Activated naive CD4-positive, alpha-beta T cell treated with anti-CD3 and anti-CD28 coated beads for 36 hours (primary cell): Measurements from ENCODE around the gene C10orf67. TPM values are rescaled to one million over a fixed set of nuclear protein-coding genes. Genes with fewer than 3 reads are reported as not detected.

ENCODE experiments used
- CTCF ChIA-PET: fragments of 350-600 bp; sonication (Branson Sonifier 250); formaldehyde crosslinking; loops from one replicate; lab custom pipeline; 2021; ENCODE audit warnings: antibody characterized with exemption; lab: Charles Lee
- DNase-seq: peaks from one replicate; pipeline ENCODE4 v3.0.0-alpha.2; 2020
- H3K27ac Mint-ChIP-seq: one replicate; pipeline ENCODE4 v1.8.0; 2021; ENCODE audit warnings: mild to moderate bottlenecking, mixed read lengths
- H3K27me3 Mint-ChIP-seq: one replicate; pipeline ENCODE4 v1.8.0; 2021; ENCODE audit warnings: low read depth, mixed read lengths
- H3K36me3 Mint-ChIP-seq: one replicate; pipeline ENCODE4 v1.8.0; 2021; ENCODE audit warnings: low read depth, mixed read lengths
- H3K4me1 Mint-ChIP-seq: one replicate; pipeline ENCODE4 v1.8.0; 2021; ENCODE audit warnings: low read depth, mixed read lengths
- H3K4me3 Mint-ChIP-seq: one replicate; pipeline ENCODE4 v1.8.0; 2021; ENCODE audit warnings: mild to moderate bottlenecking, moderate library complexity, mixed read lengths
- H3K9me3 Mint-ChIP-seq: one replicate; pipeline ENCODE4 v1.8.0; 2021; ENCODE audit warnings: mixed read lengths
- intact Hi-C: fragments of 100-400 bp; cut with micrococcal nuclease; formaldehyde crosslinking; loops from one replicate; pipeline ENCODE4 v1.15.1; 2023
- total RNA-seq, 2 experiments: library from RNA; stranded (reverse); gene quantifications; one replicate each; pipeline ENCODE4 v1.2.3, GENCODE V29; 2021

The C10orf67 gene
- total RNA-seq, 2 experiments from 2014 or later, result 2.0 to 3.2 TPM

- CTCF ChIA-PET, result interaction anchor here (0.6 to 1.1 kb wide), 2 partner anchors 26 to 34 kb away, joined by 3 read pairs; no protein-coding TSS in a partner anchor
- intact Hi-C loops, result no loop called here
- peaks cover 73% of the 10 kb centered on the region for H3K27me3 Mint-ChIP-seq
- no peaks in the 10 kb centered on the region for H3K36me3 Mint-ChIP-seq
- peaks cover 9% of the 10 kb centered on the region for H3K4me1 Mint-ChIP-seq
- H3K9me3 Mint-ChIP-seq, result no peaks in the 10 kb centered on the region
- DNase-seq, result no peak
- no peak overlapping the region for H3K27ac Mint-ChIP-seq
- H3K4me3 Mint-ChIP-seq, result no peak overlapping the region
Measured at GRCh38 chr10:23192712-23193434, 151.7 kb downstream of the C10orf67 start.

GRCh38 chr10:23191764-23192711, 152.6 kb downstream of the C10orf67 start, which contains the start of gene PTF1A:
Gene PTF1A, plus strand, starts transcription at chr10:23192312. Its CDS starts 219 bp downstream, at chr10:23192531.
- H3K4me1 Mint-ChIP-seq, result peaks cover 9% of the 10 kb centered on the region
- DNase-seq, result no peak
- no peaks in the 10 kb centered on the region for H3K36me3 Mint-ChIP-seq
- H3K4me3 Mint-ChIP-seq, result no peak within 1 kb of the TSS
- intact Hi-C loops, result loop anchor here (1.0 kb wide), 1 partner anchor 18 kb away; no protein-coding TSS in a partner anchor
- peaks cover 70% of the 10 kb centered on the region for H3K27me3 Mint-ChIP-seq
- no peaks in the 10 kb centered on the region for H3K9me3 Mint-ChIP-seq
- no peak within 1 kb of the TSS for H3K27ac Mint-ChIP-seq
- CTCF ChIA-PET, result interaction anchor here (0.7 to 1.1 kb wide), 2 partner anchors 15 to 26 kb away, joined by 3 read pairs; no protein-coding TSS in a partner anchor

GRCh38 chr10:23190872-23191763, 153.5 kb downstream of the C10orf67 start:
- intact Hi-C loops, result loop anchor here (1.0 kb wide), 1 partner anchor 17 kb away; no protein-coding TSS in a partner anchor
- Mint-ChIP-seq H3K27me3 (peaks cover 62% of the 10 kb centered on the region), H3K9me3 (no peaks in the 10 kb centered on the region), H3K27ac (no peak overlapping the region), H3K4me3 (no peak overlapping the region), H3K4me1 (peaks cover 9% of the 10 kb centered on the region), H3K36me3 (no peaks in the 10 kb centered on the region)
- no peak for DNase-seq
- CTCF ChIA-PET, result interaction anchor here (0.6 to 0.7 kb wide), 2 partner anchors 14 to 30 kb away, joined by 3 read pairs; no protein-coding TSS in a partner anchor

GRCh38 chr10:23189024-23189423, 155.6 kb downstream of the C10orf67 start:
- intact Hi-C loops, result no loop called here
- Mint-ChIP-seq H3K36me3 (no peaks in the 10 kb centered on the region), H3K27ac (no peak overlapping the region), H3K4me1 (peaks cover 7% of the 10 kb centered on the region), H3K9me3 (no peaks in the 10 kb centered on the region), H3K4me3 (no peak overlapping the region), H3K27me3 (peaks cover 47% of the 10 kb centered on the region)
- DNase-seq, result no peak
- CTCF ChIA-PET, result no interaction called here

- H3K4me1 Mint-ChIP-seq, result peaks cover 3% of the 10 kb centered on the region
- no peak overlapping the region for H3K4me3 Mint-ChIP-seq
- H3K27ac Mint-ChIP-seq, result no peak overlapping the region
- no peaks in the 10 kb centered on the region for H3K36me3 Mint-ChIP-seq
- CTCF ChIA-PET, result interaction anchor here (0.5 to 1.3 kb wide), 3 partner anchors 27 to 760 kb away, joined by 3 to 4 read pairs (median 4); no protein-coding TSS in a partner anchor
- no peak for DNase-seq
- peaks cover 47% of the 10 kb centered on the region for H3K27me3 Mint-ChIP-seq
- H3K9me3 Mint-ChIP-seq, result no peaks in the 10 kb centered on the region
- intact Hi-C loops, result no loop called here
Measured at GRCh38 chr10:23187155-23187554, 157.4 kb downstream of the C10orf67 start.

- CTCF ChIA-PET, result interaction anchor here (0.5 to 1.3 kb wide), 2 partner anchors 27 to 760 kb away, joined by 3 to 4 read pairs; no protein-coding TSS in a partner anchor
- intact Hi-C loops, result no loop called here
- Mint-ChIP-seq H3K27me3 (peaks cover 47% of the 10 kb centered on the region), H3K27ac (no peak overlapping the region), H3K9me3 (no peaks in the 10 kb centered on the region), H3K4me3 (no peak overlapping the region), H3K36me3 (no peaks in the 10 kb centered on the region), H3K4me1 (peaks cover 3% of the 10 kb centered on the region)
- DNase-seq, result no peak
Measured at GRCh38 chr10:23186697-23187096, 157.9 kb downstream of the C10orf67 start.

- H3K27ac Mint-ChIP-seq, result no peak overlapping the region
- no peaks in the 10 kb centered on the region for H3K9me3 Mint-ChIP-seq
- peaks cover 45% of the 10 kb centered on the region for H3K27me3 Mint-ChIP-seq
- intact Hi-C loops, result no loop called here
- H3K4me1 Mint-ChIP-seq, result peaks cover 3% of the 10 kb centered on the region
- CTCF ChIA-PET, result interaction anchor here (1.3 kb wide), 1 partner anchor 26 kb away, joined by 4 read pairs; no protein-coding TSS in a partner anchor
- H3K36me3 Mint-ChIP-seq, result no peaks in the 10 kb centered on the region
- H3K4me3 Mint-ChIP-seq, result no peak overlapping the region
- DNase-seq, result no peak
Measured at GRCh38 chr10:23186178-23186577, 158.4 kb downstream of the C10orf67 start.

GRCh38 chr10:23174977-23175512, 169.6 kb downstream of the C10orf67 start:
- Mint-ChIP-seq H3K4me1 (peaks cover 9% of the 10 kb centered on the region), H3K4me3 (no peak overlapping the region), H3K27ac (no peak overlapping the region), H3K36me3 (no peaks in the 10 kb centered on the region), H3K27me3 (peaks cover 74% of the 10 kb centered on the region), H3K9me3 (no peaks in the 10 kb centered on the region)
- intact Hi-C loops, result loop anchor here (1.0 kb wide), 1 partner anchor 16 kb away; no protein-coding TSS in a partner anchor
- CTCF ChIA-PET, result interaction anchor here (0.5 to 0.6 kb wide), 2 partner anchors 21 to 317 kb away, joined by 3 read pairs; no protein-coding TSS in a partner anchor
- DNase-seq, result no peak

- intact Hi-C loops, result loop anchor here (1.0 kb wide), 1 partner anchor 17 kb away; no protein-coding TSS in a partner anchor
- Mint-ChIP-seq H3K4me1 (peaks cover 9% of the 10 kb centered on the region), H3K9me3 (no peaks in the 10 kb centered on the region), H3K27ac (no peak overlapping the region), H3K27me3 (peaks cover 74% of the 10 kb centered on the region), H3K36me3 (no peaks in the 10 kb centered on the region), H3K4me3 (no peak overlapping the region)
- no peak for DNase-seq
- CTCF ChIA-PET, result interaction anchor here (0.6 kb wide), 1 partner anchor 22 kb away, joined by 3 read pairs; no protein-coding TSS in a partner anchor
Measured at GRCh38 chr10:23174074-23174976, 170.3 kb downstream of the C10orf67 start.
